Upper lobe of left lung (tissue), 6 donors: ENCODE data around the gene MYO3B. TPM values are rescaled to one million over a fixed set of nuclear protein-coding genes. Genes with fewer than 3 reads are reported as not detected.
"Not testable (repeated sequence)": the region's sequence is repeated elsewhere in the genome, so short reads cannot be mapped to it uniquely, and the experiment has no call there.

Experiments used
- ATAC-seq, 2 donors: fragments of 200-7000 bp; cut with Tn5 transposase; one replicate each; pipeline ENCODE4 v1.9.1; 2022; ENCODE audit warnings: mild to moderate bottlenecking in 2 of 2, moderate library complexity in 2 of 2; ENCODE audit not compliant: low FRiP score in 2 of 2
- DNase-seq, 2 donors: peaks; one replicate each; pipeline ENCODE4 v3.0.0-alpha.2; 2019 to 2020
- H3K27ac ChIP-seq, 4 donors: fragments of 200-600 bp; sonication (generic); one replicate each; pipeline ENCODE4 v1.5.1; 2016 to 2019
- H3K27me3 ChIP-seq, 4 donors: fragments of 200-600 bp; sonication (generic); one replicate each; pipeline ENCODE4 v1.5.1; 2017 to 2019
- H3K36me3 ChIP-seq, 4 donors: fragments of 200-600 bp; sonication (generic); one replicate each; pipeline ENCODE4 v1.5.1; 2016 to 2019
- H3K4me1 ChIP-seq, 4 donors: fragments of 200-600 bp; sonication (generic); one replicate each; pipeline ENCODE4 v1.5.1; 2018 to 2019
- H3K4me3 ChIP-seq, 4 donors: fragments of 200-600 bp; sonication (generic); one replicate each; pipeline ENCODE4 v1.5.1; 2017 to 2019; ENCODE audit warnings: mild to moderate bottlenecking in 2 of 4, moderate library complexity in 1 of 4
- H3K9me3 ChIP-seq, 4 donors: fragments of 200-600 bp; sonication (generic); one replicate each; pipeline ENCODE4 v1.5.1; 2018 to 2019
- EP300 ChIP-seq, 4 donors: sonication (generic); formaldehyde crosslinking; IDR thresholded peaks; one replicate each; pipeline ENCODE4 v1.5.1; 2017; ENCODE audit warnings: antibody characterized with exemption in 4 of 4, control low read depth in 2 of 4
- POLR2A ChIP-seq, 4 donors: fragments of 450-650 bp; IDR thresholded peaks; one replicate each; pipeline ENCODE4 v1.5.1; 2016 to 2017; ENCODE audit warnings: antibody characterized with exemption in 4 of 4, mild to moderate bottlenecking in 2 of 4
- POLR2AphosphoS5 ChIP-seq, 2 donors: sonication (generic); formaldehyde crosslinking; IDR thresholded peaks; one replicate each; pipeline ENCODE4 v1.5.1; 2017; ENCODE audit warnings: antibody characterized with exemption in 2 of 2
- WGBS, 2 donors: methylation state at CpG; one replicate each; pipeline ENCODE4 v1.1.5; 2017 to 2018; 5-methylcytosine and 5-hydroxymethylcytosine counted together
- total RNA-seq, 6 donors: library from RNA; depleted of rRNA in 4 of 6; stranded (reverse); fragments of >200 nt in 4 of 6; gene quantifications; one replicate each; pipeline versions ENCODE4 v1.1.0 to v1.2.1, GENCODE V29; 2016 to 2021
- TF ChIP-seq, protein P1 (sequence below), 6 experiments: fragments of 450-650 bp in 4 of 6; fragments of 200-600 bp in 2 of 6; sonication (generic) in 2 of 6; IDR thresholded peaks; one replicate each; pipeline ENCODE4 v1.5.1; 2016 to 2019; ENCODE audit warnings: antibody characterized with exemption in 6 of 6
- donor health status: DM: no; HTN: no; CAD: no; lungs with moderate emphysema.
- donor health status: DM: no; HTN: yes; CAD: no; lungs with severe emphysema.

MYO3B gene
- total RNA-seq, 6 donors from 2014 or later, result 0.09 to 0.20 (median 0.13) TPM; not detected in 3

DNA sequence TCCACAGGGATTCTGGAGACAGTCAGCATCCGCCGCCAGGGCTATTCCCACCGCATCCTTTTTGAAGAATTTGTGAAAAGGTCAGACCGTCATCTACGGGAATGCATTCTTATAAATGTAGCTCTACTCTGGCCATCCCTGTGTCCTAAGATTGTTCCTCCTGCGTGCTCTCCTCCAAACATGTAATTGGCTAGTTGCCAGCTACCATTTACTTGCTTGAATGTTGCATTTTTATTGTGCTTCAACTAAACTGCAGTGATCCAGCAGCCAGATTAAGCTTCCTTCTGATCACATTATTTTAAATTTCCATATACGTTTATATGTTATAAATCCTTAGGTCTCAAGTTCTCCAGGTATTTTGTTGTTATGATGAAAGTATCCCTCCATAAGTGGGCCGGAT is 288.7 kb downstream of the MYO3B start:
- DNase-seq, result no peak
- Histone ChIP-seq H3K36me3 (no peaks in the 10 kb centered on the region), H3K4me1 (peaks cover 0 to 7% (median 1%) of the 10 kb centered on the region in 4 donors), H3K27me3 (no peaks in the 10 kb centered on the region), H3K4me3 (no peak overlapping the region), H3K9me3 (no peaks in the 10 kb centered on the region), H3K27ac (no peak overlapping the region)
- ATAC-seq, result no peak
- 88 to 95% methylated on average over 8 of the region's 8 CpGs for WGBS, 2 donors
- TF ChIP-seq POLR2AphosphoS5 (IDR thresholded peaks at IDR 0.05) (no peak), POLR2A (IDR thresholded peaks at IDR 0.05) (no peak), EP300 (IDR thresholded peaks at IDR 0.05) (no peak)
- TF ChIP-seq, protein P1, sequence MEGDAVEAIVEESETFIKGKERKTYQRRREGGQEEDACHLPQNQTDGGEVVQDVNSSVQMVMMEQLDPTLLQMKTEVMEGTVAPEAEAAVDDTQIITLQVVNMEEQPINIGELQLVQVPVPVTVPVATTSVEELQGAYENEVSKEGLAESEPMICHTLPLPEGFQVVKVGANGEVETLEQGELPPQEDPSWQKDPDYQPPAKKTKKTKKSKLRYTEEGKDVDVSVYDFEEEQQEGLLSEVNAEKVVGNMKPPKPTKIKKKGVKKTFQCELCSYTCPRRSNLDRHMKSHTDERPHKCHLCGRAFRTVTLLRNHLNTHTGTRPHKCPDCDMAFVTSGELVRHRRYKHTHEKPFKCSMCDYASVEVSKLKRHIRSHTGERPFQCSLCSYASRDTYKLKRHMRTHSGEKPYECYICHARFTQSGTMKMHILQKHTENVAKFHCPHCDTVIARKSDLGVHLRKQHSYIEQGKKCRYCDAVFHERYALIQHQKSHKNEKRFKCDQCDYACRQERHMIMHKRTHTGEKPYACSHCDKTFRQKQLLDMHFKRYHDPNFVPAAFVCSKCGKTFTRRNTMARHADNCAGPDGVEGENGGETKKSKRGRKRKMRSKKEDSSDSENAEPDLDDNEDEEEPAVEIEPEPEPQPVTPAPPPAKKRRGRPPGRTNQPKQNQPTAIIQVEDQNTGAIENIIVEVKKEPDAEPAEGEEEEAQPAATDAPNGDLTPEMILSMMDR (IDR thresholded peaks at IDR 0.05), result no peak

DNA sequence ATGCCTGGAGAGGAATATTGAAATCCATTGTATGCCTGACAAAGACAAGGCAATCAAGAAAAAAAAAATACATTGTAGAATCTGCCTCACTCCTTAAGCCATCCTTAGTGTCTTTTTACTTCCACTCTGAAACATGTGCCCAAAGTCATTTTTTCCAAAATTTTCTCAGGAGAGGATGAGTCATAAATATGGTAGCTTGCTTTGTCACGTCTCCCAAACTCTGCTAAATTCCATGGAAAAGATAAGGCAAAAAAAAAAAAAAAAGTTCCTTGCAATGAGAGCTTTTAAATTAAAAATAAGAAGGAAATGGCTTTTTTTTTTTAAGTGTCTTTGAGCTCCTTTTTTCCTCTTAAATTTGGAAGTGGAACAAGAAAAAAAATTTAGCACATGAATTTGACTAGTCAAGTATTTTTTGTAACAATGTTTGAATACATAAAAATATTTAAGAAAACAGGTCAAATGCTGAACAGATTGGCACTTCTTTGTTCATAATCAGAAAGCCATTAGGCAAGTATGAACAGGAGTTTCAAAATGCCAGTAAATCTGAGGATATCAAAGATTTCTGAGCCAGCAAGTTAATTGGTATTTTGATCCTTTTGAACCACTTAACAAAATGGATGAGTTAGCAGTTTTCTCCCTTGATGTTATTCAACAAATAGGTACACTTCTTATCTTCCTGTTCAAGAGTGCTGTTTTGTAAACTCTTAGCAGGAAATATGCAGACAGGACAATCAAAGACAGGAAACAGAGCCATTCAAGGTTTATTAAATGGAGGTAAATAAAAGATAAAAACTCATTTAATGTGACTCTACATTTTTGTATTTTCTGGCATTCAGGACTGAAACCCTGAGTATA is 289.8 kb downstream of the MYO3B start:
- ATAC-seq (peak in 1 of 2 donors; percentile 64), DNase-seq (no peak)
- peaks cover 0 to 7% (median 1%) of the 10 kb centered on the region in 4 donors for H3K4me1 ChIP-seq
- H3K36me3 ChIP-seq, result no peaks in the 10 kb centered on the region
- TF ChIP-seq, protein P1 (IDR thresholded peaks at IDR 0.05), result no peak
- no peak for TF ChIP-seq POLR2AphosphoS5 (IDR thresholded peaks at IDR 0.05)
- TF ChIP-seq POLR2A (IDR thresholded peaks at IDR 0.05), result no peak
- no peak for TF ChIP-seq EP300 (IDR thresholded peaks at IDR 0.05)
- H3K9me3 ChIP-seq, result no peaks in the 10 kb centered on the region
- no peak overlapping the region for H3K27ac ChIP-seq
- H3K4me3 ChIP-seq, result no peak overlapping the region
- H3K27me3 ChIP-seq, result no peaks in the 10 kb centered on the region
- 45 to 58% methylated on average over 1 of the region's 1 CpG for WGBS, 2 donors

DNA sequence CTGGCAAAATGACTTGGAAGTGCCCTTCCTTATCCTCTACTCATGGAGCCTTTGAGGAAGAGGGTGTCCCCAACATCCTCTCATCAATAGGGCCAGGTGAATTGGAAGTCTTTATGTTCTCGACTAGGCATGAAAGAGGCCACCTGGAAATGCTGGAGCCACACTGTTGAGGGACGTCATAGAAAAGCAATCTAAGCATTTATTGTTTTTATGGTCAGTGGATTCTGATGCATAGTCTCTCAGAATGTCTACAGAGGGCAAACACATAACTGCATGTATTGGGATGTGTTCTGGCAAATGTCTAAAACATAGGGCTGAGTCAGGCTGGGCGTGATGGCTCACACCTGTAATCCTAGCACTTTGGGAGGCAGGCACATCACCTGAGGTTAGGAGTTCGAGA is 290.6 kb downstream of the MYO3B start:
- ATAC-seq (no peak), DNase-seq (no peak)
- Histone ChIP-seq H3K27ac (no peak overlapping the region), H3K4me3 (no peak overlapping the region), H3K4me1 (peaks cover 0 to 7% (median 1%) of the 10 kb centered on the region in 4 donors), H3K9me3 (no peaks in the 10 kb centered on the region), H3K27me3 (no peaks in the 10 kb centered on the region), H3K36me3 (no peaks in the 10 kb centered on the region)
- 75 to 88% methylated on average over 4 of the region's 4 CpGs for WGBS, 2 donors
- TF ChIP-seq EP300 (IDR thresholded peaks at IDR 0.05) (no peak), POLR2A (IDR thresholded peaks at IDR 0.05) (no peak), POLR2AphosphoS5 (IDR thresholded peaks at IDR 0.05) (no peak)
- TF ChIP-seq, protein P1 (IDR thresholded peaks at IDR 0.05), result no peak

DNA sequence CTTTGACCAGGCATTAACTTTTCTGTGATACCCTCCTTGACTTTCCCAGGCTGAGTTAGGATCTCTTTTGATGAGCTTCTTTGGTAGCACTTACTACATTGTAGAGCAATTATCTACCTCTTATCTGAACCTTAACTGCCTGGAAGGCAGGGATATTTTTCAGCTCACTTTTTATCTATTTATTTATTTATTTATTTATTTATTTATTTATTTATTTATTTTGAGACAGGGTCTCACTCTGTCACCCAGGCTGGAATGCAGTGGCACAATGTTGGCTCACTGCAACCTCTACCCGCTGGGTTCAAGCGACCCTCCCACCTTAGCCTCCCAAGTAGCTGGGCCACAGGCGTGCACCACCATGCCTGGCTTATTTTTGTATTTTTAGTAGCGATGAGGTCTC is 294.6 kb downstream of the MYO3B start:
- H3K27ac ChIP-seq, DNase-seq, H3K4me3 ChIP-seq, H3K27me3 ChIP-seq, H3K36me3 ChIP-seq, ATAC-seq, H3K9me3 ChIP-seq, H3K4me1 ChIP-seq: not testable (repeated sequence)
- 92 to 100% methylated on average over 4 of the region's 4 CpGs for whole genome bisulfite sequencing, 2 donors

GRCh38 chr2:170475878-170476277 is 297.9 kb downstream of the MYO3B start:
- TF ChIP-seq EP300 (IDR thresholded peaks at IDR 0.05) (no peak), POLR2AphosphoS5 (IDR thresholded peaks at IDR 0.05) (no peak), POLR2A (IDR thresholded peaks at IDR 0.05) (no peak)
- TF ChIP-seq, protein P1 (IDR thresholded peaks at IDR 0.05), result no peak
- Histone ChIP-seq H3K27ac (no peak overlapping the region), H3K4me3 (no peak overlapping the region), H3K27me3 (no peaks in the 10 kb centered on the region), H3K9me3 (no peaks in the 10 kb centered on the region), H3K36me3 (no peaks in the 10 kb centered on the region), H3K4me1 (no peaks in the 10 kb centered on the region)
- 80 to 81% methylated on average over 6 of the region's 6 CpGs for WGBS, 2 donors
- no peak for ATAC-seq
- DNase-seq, result no peak
